BLaER1 (cell line): ENCODE data around the gene FAM131B.
A peak's percentile ranks its signal among the peaks of the same experiment; 100 is the strongest.

ENCODE experiments used
- H3K27ac ChIP-seq: shearing (Covaris generic); formaldehyde crosslinking; 2 replicates; pipeline ENCODE4 v1.8.1; 2022
- H3K27me3 ChIP-seq: shearing (Covaris generic); formaldehyde crosslinking; 2 replicates; pipeline ENCODE4 v1.8.1; 2022
- H3K36me3 ChIP-seq: shearing (Covaris generic); formaldehyde crosslinking; 2 replicates; pipeline ENCODE4 v1.8.1; 2022
- H3K4me1 ChIP-seq: shearing (Covaris generic); formaldehyde crosslinking; 2 replicates; pipeline ENCODE4 v1.8.1; 2022
- H3K4me2 ChIP-seq: shearing (Covaris generic); formaldehyde crosslinking; 2 replicates; pipeline ENCODE4 v1.8.1; 2022
- H3K4me3 ChIP-seq: shearing (Covaris generic); formaldehyde crosslinking; 2 replicates; pipeline ENCODE4 v1.8.1; 2022
- H3K9ac ChIP-seq: shearing (Covaris generic); formaldehyde crosslinking; 2 replicates; pipeline ENCODE4 v1.8.1; 2022
- H3K9me3 ChIP-seq: shearing (Covaris generic); formaldehyde crosslinking; 2 replicates; pipeline ENCODE4 v1.8.1; 2022
- H4K20me1 ChIP-seq: shearing (Covaris generic); formaldehyde crosslinking; 2 replicates; pipeline ENCODE4 v1.8.1; 2022
- Cebpa-rat ChIP-seq: shearing (Covaris generic); IDR thresholded peaks from 2 replicates; pipeline ENCODE4 v1.8.1; 2022

FAM131B gene

GRCh38 chr7:143375298-143376034 lies 13.0 kb upstream of the FAM131B start:
- peaks cover 43% of the 10 kb centered on the region for H3K4me1 ChIP-seq
- H3K27ac ChIP-seq, result peak overlapping the region; percentile 4; the same call in 1 of the 2 replicates

GRCh38 chr7:143374561-143374960 lies 12.0 kb upstream of the FAM131B start:
- TF ChIP-seq Cebpa-rat, result no peak
- no peaks in the 10 kb centered on the region for H3K36me3 ChIP-seq
- H4K20me1 ChIP-seq, result no peaks in the 10 kb centered on the region
- H3K27ac ChIP-seq, result no peak overlapping the region
- H3K4me2 ChIP-seq, result peak overlapping the region; percentile 60; the same call in 1 of the 2 replicates
- no peaks in the 10 kb centered on the region for H3K9me3 ChIP-seq
- H3K4me1 ChIP-seq, result peaks cover 38% of the 10 kb centered on the region
- H3K4me3 ChIP-seq, result no peak overlapping the region
- no peak overlapping the region for H3K9ac ChIP-seq
- no peaks in the 10 kb centered on the region for H3K27me3 ChIP-seq

More at GRCh38 chr7:143375298-143376034, 13.0 kb upstream of the FAM131B start:
- H3K36me3 ChIP-seq, result no peaks in the 10 kb centered on the region
- no peak overlapping the region for H3K4me3 ChIP-seq
- H3K27me3 ChIP-seq, result no peaks in the 10 kb centered on the region
- no peaks in the 10 kb centered on the region for H4K20me1 ChIP-seq
- peak overlapping the region; percentile 60 for H3K4me2 ChIP-seq
- no peak for TF ChIP-seq Cebpa-rat
- H3K9ac ChIP-seq, result no peak overlapping the region
- H3K9me3 ChIP-seq, result no peaks in the 10 kb centered on the region

GRCh38 chr7:143373255-143373794 lies 10.8 kb upstream of the FAM131B start:
- no peaks in the 10 kb centered on the region for H4K20me1 ChIP-seq
- no peaks in the 10 kb centered on the region for H3K27me3 ChIP-seq
- no peak overlapping the region for H3K4me3 ChIP-seq
- no peak overlapping the region for H3K9ac ChIP-seq
- H3K36me3 ChIP-seq, result no peaks in the 10 kb centered on the region
- H3K27ac ChIP-seq, result no peak overlapping the region
- no peak for TF ChIP-seq Cebpa-rat
- H3K4me2 ChIP-seq, result no peak overlapping the region
- peaks cover 27% of the 10 kb centered on the region for H3K4me1 ChIP-seq
- no peaks in the 10 kb centered on the region for H3K9me3 ChIP-seq

GRCh38 chr7:143372070-143372469 lies 9.6 kb upstream of the FAM131B start:
- Histone ChIP-seq H3K4me3 (no peak overlapping the region), H3K4me2 (peak overlapping the region; percentile 23; the same call in 1 of the 2 replicates), H3K4me1 (peaks cover 27% of the 10 kb centered on the region), H3K27ac (no peak overlapping the region), H3K36me3 (no peaks in the 10 kb centered on the region), H4K20me1 (no peaks in the 10 kb centered on the region), H3K9ac (no peak overlapping the region), H3K27me3 (no peaks in the 10 kb centered on the region), H3K9me3 (no peaks in the 10 kb centered on the region)
- TF ChIP-seq Cebpa-rat, result no peak

GRCh38 chr7:143369678-143370651 lies 7.5 kb upstream of the FAM131B start:
- Histone ChIP-seq H3K9me3 (no peaks in the 10 kb centered on the region), H3K4me1 (peaks cover 10% of the 10 kb centered on the region), H3K27ac (no peak overlapping the region), H3K4me3 (no peak overlapping the region), H4K20me1 (no peaks in the 10 kb centered on the region), H3K9ac (no peak overlapping the region), H3K36me3 (no peaks in the 10 kb centered on the region), H3K27me3 (peaks cover 6% of the 10 kb centered on the region; the same call in 1 of the 2 replicates), H3K4me2 (no peak overlapping the region)
- no peak for TF ChIP-seq Cebpa-rat

GRCh38 chr7:143368387-143368786 lies 5.9 kb upstream of the FAM131B start:
- no peaks in the 10 kb centered on the region for H3K36me3 ChIP-seq
- no peak for TF ChIP-seq Cebpa-rat
- H3K4me2 ChIP-seq, result no peak overlapping the region
- no peak overlapping the region for H3K4me3 ChIP-seq
- H4K20me1 ChIP-seq, result peaks cover 4% of the 10 kb centered on the region
- H3K27me3 ChIP-seq, result peaks cover 22% of the 10 kb centered on the region
- H3K4me1 ChIP-seq, result peaks cover 4% of the 10 kb centered on the region; the same call in 1 of the 2 replicates
- H3K27ac ChIP-seq, result no peak overlapping the region
- no peak overlapping the region for H3K9ac ChIP-seq
- H3K9me3 ChIP-seq, result no peaks in the 10 kb centered on the region

GRCh38 chr7:143367972-143368371 lies 5.5 kb upstream of the FAM131B start:
- H3K4me1 ChIP-seq, result peaks cover 4% of the 10 kb centered on the region; the same call in 1 of the 2 replicates
- peaks cover 26% of the 10 kb centered on the region for H3K27me3 ChIP-seq
- peaks cover 8% of the 10 kb centered on the region for H4K20me1 ChIP-seq
- H3K4me3 ChIP-seq, result no peak overlapping the region
- H3K4me2 ChIP-seq, result no peak overlapping the region
- no peak overlapping the region for H3K27ac ChIP-seq
- no peaks in the 10 kb centered on the region for H3K36me3 ChIP-seq
- H3K9ac ChIP-seq, result no peak overlapping the region
- no peaks in the 10 kb centered on the region for H3K9me3 ChIP-seq
- TF ChIP-seq Cebpa-rat, result no peak

- Histone ChIP-seq H3K27ac (no peak overlapping the region), H3K9ac (no peak overlapping the region), H3K27me3 (peaks cover 73% of the 10 kb centered on the region), H3K4me2 (peak overlapping the region; percentile 98), H3K36me3 (no peaks in the 10 kb centered on the region), H4K20me1 (peaks cover 26% of the 10 kb centered on the region), H3K4me1 (peaks cover 9% of the 10 kb centered on the region; the same call in 1 of the 2 replicates), H3K4me3 (peak overlapping the region; percentile 71), H3K9me3 (no peaks in the 10 kb centered on the region)
- no peak for TF ChIP-seq Cebpa-rat
These were observed 764 bp upstream of the FAM131B start for GRCh38 chr7:143363016-143363937.

- H4K20me1 ChIP-seq, result peaks cover 26% of the 10 kb centered on the region
- peak overlapping the region; percentile 71 for H3K4me3 ChIP-seq
- H3K4me2 ChIP-seq, result peak overlapping the region; percentile 98
- TF ChIP-seq Cebpa-rat, result no peak
- H3K27me3 ChIP-seq, result peaks cover 80% of the 10 kb centered on the region
- H3K4me1 ChIP-seq, result peaks cover 9% of the 10 kb centered on the region; the same call in 1 of the 2 replicates
- no peaks in the 10 kb centered on the region for H3K9me3 ChIP-seq
- no peak overlapping the region for H3K27ac ChIP-seq
- H3K9ac ChIP-seq, result no peak overlapping the region
- no peaks in the 10 kb centered on the region for H3K36me3 ChIP-seq
These were observed 872 bp downstream of the FAM131B start for GRCh38 chr7:143361552-143362130.
